Activated CD4-positive, alpha-beta T cell treated with anti-CD3 and anti-CD28 coated beads, Interleukin-2, amount 50 U/mL, for 1 hour (primary cell): ENCODE data around the gene ZNF780B.

Experiments
- DNase-seq: peaks from one replicate; pipeline ENCODE4 v3.0.0-alpha.2; 2020

ZNF780B gene

GRCh38 chr19:40035996-40036395, 20.0 kb downstream of the ZNF780B start:
- no peak for DNase-seq

GRCh38 chr19:40033989-40034560, 22.0 kb downstream of the ZNF780B start:
- DNase-seq, result no peak

GRCh38 chr19:40026597-40026970, 29.4 kb downstream of the ZNF780B start:
- no peak for DNase-seq

- no peak for DNase-seq
Measured at GRCh38 chr19:40025938-40026596, 30.0 kb downstream of the ZNF780B start.

- no peak for DNase-seq
Measured at GRCh38 chr19:40023969-40024368, 32.1 kb downstream of the ZNF780B start.

- DNase-seq, result no peak
Measured at GRCh38 chr19:40013991-40014390, 42.0 kb downstream of the ZNF780B start.

- DNase-seq, result no peak
Measured at GRCh38 chr19:40009674-40010073, 46.4 kb downstream of the ZNF780B start.

GRCh38 chr19:40006273-40006691, 49.7 kb downstream of the ZNF780B start:
- DNase-seq, result no peak

- DNase-seq, result no peak
Measured at GRCh38 chr19:40005691-40006272, 50.2 kb downstream of the ZNF780B start.

GRCh38 chr19:39998501-39998900, 57.5 kb downstream of the ZNF780B start:
- no peak for DNase-seq

- DNase-seq, result no peak
Measured at GRCh38 chr19:39997638-39998216, 58.3 kb downstream of the ZNF780B start.

- DNase-seq, result peak; percentile 87
Measured at GRCh38 chr19:39996811-39997637, 59.0 kb downstream of the ZNF780B start, which contains the start of gene ZNF546. TSS of gene ZNF546 (plus strand) at chr19:39997060. CDS start at chr19:39998327, 1,267 bp downstream.

GRCh38 chr19:39996218-39996810, 59.7 kb downstream of the ZNF780B start:
- DNase-seq, result peak; percentile 34

- DNase-seq, result no peak
Measured at GRCh38 chr19:39995794-39996193, 60.2 kb downstream of the ZNF780B start.

GRCh38 chr19:39994361-39994760, 61.7 kb downstream of the ZNF780B start:
- no peak for DNase-seq

GRCh38 chr19:39993605-39994004, 62.4 kb downstream of the ZNF780B start:
- DNase-seq, result no peak

- no peak for DNase-seq
Measured at GRCh38 chr19:39987596-39987995, 68.4 kb downstream of the ZNF780B start.

GRCh38 chr19:39987167-39987566, 68.9 kb downstream of the ZNF780B start:
- no peak for DNase-seq

- DNase-seq, result no peak
Measured at GRCh38 chr19:39986643-39987042, 69.4 kb downstream of the ZNF780B start.

- DNase-seq, result no peak
Measured at GRCh38 chr19:39983695-39984300, 72.2 kb downstream of the ZNF780B start.

- no peak for DNase-seq
Measured at GRCh38 chr19:39982883-39983282, 73.1 kb downstream of the ZNF780B start.
